Transverse colon (tissue), 4 donors: Measurements from ENCODE around the gene TMEM151A. TPM values are rescaled to one million over a fixed set of nuclear protein-coding genes. Genes with fewer than 3 reads are reported as not detected.

Experiments used
- DNase-seq: peaks from one replicate; pipeline ENCODE4 v3.0.0-alpha.2; 2019
- H3K27ac ChIP-seq, 4 donors: fragments of 200-600 bp; sonication (generic); 2 replicates each; pipeline ENCODE4 v1.5.1; 2016 to 2018; ENCODE audit warnings: inconsistent platforms in 4 of 4
- H3K27me3 ChIP-seq: fragments of 200-600 bp; sonication (generic); 2 replicates; pipeline ENCODE4 v1.5.1; 2017; ENCODE audit warnings: inconsistent platforms
- H3K36me3 ChIP-seq, 4 donors: fragments of 200-600 bp; sonication (generic); 2 replicates each; pipeline ENCODE4 v1.5.1; 2017 to 2019; ENCODE audit warnings: inconsistent platforms in 4 of 4
- H3K4me1 ChIP-seq, 4 donors: fragments of 200-600 bp; sonication (generic); 2 replicates each; pipeline ENCODE4 v1.5.1; 2017 to 2020; ENCODE audit warnings: inconsistent platforms in 4 of 4
- H3K4me3 ChIP-seq, 4 donors: fragments of 200-600 bp; sonication (generic); 1 replicate in 1 of 4; 2 replicates in 3 of 4; pipeline versions ENCODE4 v1.5.1 to v1.6.1; 2017 to 2019; ENCODE audit warnings: inconsistent platforms in 4 of 4
- H3K9me3 ChIP-seq, 2 donors: fragments of 200-600 bp; sonication (generic); 2 replicates each; pipeline ENCODE4 v1.5.1; 2017 to 2019; ENCODE audit warnings: inconsistent platforms in 2 of 2
- CTCF ChIP-seq, 5 experiments: fragments of 200-600 bp in 3 of 5; fragments of 450-650 bp in 2 of 5; sonication (generic) in 3 of 5; IDR thresholded peaks; 1 replicate in 2 of 5; 2 replicates in 3 of 5; pipeline ENCODE4 v1.5.1; 2016 to 2017; ENCODE audit warnings: antibody characterized with exemption in 5 of 5, inconsistent platforms in 3 of 5, mild to moderate bottlenecking in 2 of 5, moderate library complexity in 1 of 5
- EP300 ChIP-seq: sonication (generic); formaldehyde crosslinking; IDR thresholded peaks from one replicate; pipeline ENCODE4 v1.6.1; 2017; ENCODE audit warnings: antibody characterized with exemption, low read depth
- POLR2A ChIP-seq: fragments of 450-650 bp; IDR thresholded peaks from one replicate; pipeline ENCODE4 v1.6.1; 2016; ENCODE audit warnings: antibody characterized with exemption, mild to moderate bottlenecking, moderate library complexity
- POLR2AphosphoS5 ChIP-seq, 3 donors: sonication (generic); formaldehyde crosslinking; IDR thresholded peaks; one replicate each; pipeline ENCODE4 v1.6.1; 2016; ENCODE audit warnings: antibody characterized with exemption in 3 of 3
- WGBS, 2 donors: methylation state at CpG; one replicate each; pipeline ENCODE4 v1.1.5; 2018; ENCODE audit warnings: low coverage in 1 of 2; 5-methylcytosine and 5-hydroxymethylcytosine counted together
- in situ Hi-C, 4 donors: fragments of 200-750 bp; cut with MboI; loops; one replicate each; pipeline versions ENCODE4 v1.15.0 to v1.15.1; 2017; ENCODE audit warnings: low sequenced_read_pairs in 3 of 4, low pct_ligation_motif_present in 1 of 4, low pct_unique_long_range_greater_than_20kb in 1 of 4
- intact Hi-C: fragments of 100-400 bp; cut with DNase I; formaldehyde crosslinking; loops from one replicate; pipeline ENCODE4 v1.15.1; 2023; ENCODE audit warnings: low total_unique reads
- total RNA-seq, 4 donors: library from RNA; depleted of rRNA; stranded (reverse); fragments of >200 nt; gene quantifications; one replicate each; pipeline ENCODE4 v1.1.0, GENCODE V29; 2016

TMEM151A gene
- total RNA-seq, 4 donors from 2014 or later, result 0.55 to 0.75 TPM; not detected in 2

GRCh38 chr11:66321606-66322005, 29.9 kb downstream of the TMEM151A start:
- H3K27ac ChIP-seq, result no peak overlapping the region

GRCh38 chr11:66322732-66323427, 31.2 kb downstream of the TMEM151A start:
- TF ChIP-seq POLR2AphosphoS5 (IDR thresholded peaks at IDR 0.05) (no peak), EP300 (no peak), CTCF (IDR thresholded peaks at IDR 0.05) (no peak), POLR2A (no peak)
- intact Hi-C loops, result no loop called here
- H3K9me3 ChIP-seq, result no peaks in the 10 kb centered on the region
- H3K36me3 ChIP-seq, result no peaks in the 10 kb centered on the region
- no peak overlapping the region for H3K27ac ChIP-seq
- WGBS, 2 donors, result 87 to 90% methylated on average over 2 to 11 of the region's 11 CpGs
- DNase-seq, result no peak
- peaks cover 13 to 25% (median 23%) of the 10 kb centered on the region in 4 donors for H3K4me1 ChIP-seq
- no peak overlapping the region for H3K4me3 ChIP-seq
- in situ Hi-C loops, result no loop called here
- no peaks in the 10 kb centered on the region for H3K27me3 ChIP-seq

More at GRCh38 chr11:66321606-66322005, 29.9 kb downstream of the TMEM151A start:
- no peaks in the 10 kb centered on the region for H3K27me3 ChIP-seq
- intact Hi-C loops (no loop called here), in situ Hi-C loops (no loop called here)
- no peak overlapping the region for H3K4me3 ChIP-seq
- TF ChIP-seq EP300 (no peak), CTCF (IDR thresholded peaks at IDR 0.05) (no peak), POLR2AphosphoS5 (IDR thresholded peaks at IDR 0.05) (no peak), POLR2A (no peak)
- H3K36me3 ChIP-seq, result no peaks in the 10 kb centered on the region
- 87% methylated on average over 4 of the region's 4 CpGs; no CpG with 5 or more reads in 1 of the 2 donors for WGBS, 2 donors
- no peaks in the 10 kb centered on the region for H3K9me3 ChIP-seq
- peaks cover 14 to 29% (median 23%) of the 10 kb centered on the region in 4 donors for H3K4me1 ChIP-seq
- no peak for DNase-seq

- in situ Hi-C loops (no loop called here), intact Hi-C loops (no loop called here)
- H3K4me1 ChIP-seq, result peaks cover 14 to 25% (median 23%) of the 10 kb centered on the region in 4 donors
- H3K27ac ChIP-seq, result no peak overlapping the region
- no peak for DNase-seq
- TF ChIP-seq POLR2AphosphoS5 (IDR thresholded peaks at IDR 0.05) (no peak), CTCF (IDR thresholded peaks at IDR 0.05) (no peak), EP300 (no peak), POLR2A (no peak)
- no peaks in the 10 kb centered on the region for H3K27me3 ChIP-seq
- WGBS, 2 donors, result 55 to 100% methylated on average over 1 of the region's 1 CpG
- no peak overlapping the region for H3K4me3 ChIP-seq
- no peaks in the 10 kb centered on the region for H3K36me3 ChIP-seq
- no peaks in the 10 kb centered on the region for H3K9me3 ChIP-seq
These were observed 32.0 kb downstream of the TMEM151A start for GRCh38 chr11:66323684-66324083.

GRCh38 chr11:66324664-66325063, 33.0 kb downstream of the TMEM151A start:
- in situ Hi-C loops (no loop called here), intact Hi-C loops (no loop called here)
- WGBS, 2 donors, result 78% methylated on average over 10 of the region's 10 CpGs; no CpG with 5 or more reads in 1 of the 2 donors
- Histone ChIP-seq H3K4me1 (peaks cover 16 to 26% (median 22%) of the 10 kb centered on the region in 4 donors), H3K27me3 (no peaks in the 10 kb centered on the region), H3K36me3 (no peaks in the 10 kb centered on the region), H3K27ac (no peak overlapping the region), H3K4me3 (no peak overlapping the region), H3K9me3 (no peaks in the 10 kb centered on the region)
- no peak for DNase-seq
- TF ChIP-seq EP300 (no peak), POLR2AphosphoS5 (IDR thresholded peaks at IDR 0.05) (no peak), POLR2A (no peak), CTCF (IDR thresholded peaks at IDR 0.05) (no peak)
